ENCODE results near the gene CEACAM6.

CEACAM6 gene

DNA sequence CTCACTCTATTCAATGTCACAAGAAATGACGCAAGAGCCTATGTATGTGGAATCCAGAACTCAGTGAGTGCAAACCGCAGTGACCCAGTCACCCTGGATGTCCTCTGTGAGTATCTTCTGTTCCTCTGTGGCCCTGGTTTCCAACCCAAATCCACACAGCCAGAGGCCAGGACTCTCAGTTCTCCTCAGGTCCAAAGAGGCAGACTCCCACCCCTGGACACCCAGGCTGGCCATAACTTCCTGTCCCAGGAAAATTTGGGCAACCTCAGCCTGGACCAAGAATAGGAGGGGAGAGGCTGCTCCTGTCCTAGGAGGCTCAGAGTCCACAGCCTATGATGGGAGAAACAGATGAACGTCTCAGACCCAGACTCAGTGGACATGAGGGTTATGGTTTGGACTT is 35.2 kb upstream of the CEACAM6 start:
- no peaks in the 10 kb centered on the region for H3F3A ChIP-seq (ENCODE audit: low read depth)
- no peak for TF ChIP-seq EZH2phosphoT487 (IDR thresholded peaks at IDR 0.05; ENCODE audit: borderline replicate concordance)
- TF ChIP-seq, protein P1, sequence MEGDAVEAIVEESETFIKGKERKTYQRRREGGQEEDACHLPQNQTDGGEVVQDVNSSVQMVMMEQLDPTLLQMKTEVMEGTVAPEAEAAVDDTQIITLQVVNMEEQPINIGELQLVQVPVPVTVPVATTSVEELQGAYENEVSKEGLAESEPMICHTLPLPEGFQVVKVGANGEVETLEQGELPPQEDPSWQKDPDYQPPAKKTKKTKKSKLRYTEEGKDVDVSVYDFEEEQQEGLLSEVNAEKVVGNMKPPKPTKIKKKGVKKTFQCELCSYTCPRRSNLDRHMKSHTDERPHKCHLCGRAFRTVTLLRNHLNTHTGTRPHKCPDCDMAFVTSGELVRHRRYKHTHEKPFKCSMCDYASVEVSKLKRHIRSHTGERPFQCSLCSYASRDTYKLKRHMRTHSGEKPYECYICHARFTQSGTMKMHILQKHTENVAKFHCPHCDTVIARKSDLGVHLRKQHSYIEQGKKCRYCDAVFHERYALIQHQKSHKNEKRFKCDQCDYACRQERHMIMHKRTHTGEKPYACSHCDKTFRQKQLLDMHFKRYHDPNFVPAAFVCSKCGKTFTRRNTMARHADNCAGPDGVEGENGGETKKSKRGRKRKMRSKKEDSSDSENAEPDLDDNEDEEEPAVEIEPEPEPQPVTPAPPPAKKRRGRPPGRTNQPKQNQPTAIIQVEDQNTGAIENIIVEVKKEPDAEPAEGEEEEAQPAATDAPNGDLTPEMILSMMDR (conservative IDR thresholded peaks at IDR 0.05; ENCODE audit: low read length) = no peak
- no peak overlapping the region for H3K4me3 ChIP-seq (ENCODE audit: low read length, poor library complexity, severe bottlenecking)
- H3K9ac ChIP-seq (ENCODE audit: low read depth, low read length, poor library complexity, severe bottlenecking) = no peak overlapping the region
- no peak overlapping the region for H2AFZ ChIP-seq (ENCODE audit: low read length)
- no peak overlapping the region for H3K4me2 ChIP-seq (ENCODE audit: low read depth, low read length, poor library complexity, severe bottlenecking)
- H3K9me3 ChIP-seq (ENCODE audit: insufficient read depth, low read depth, low read length) = no peaks in the 10 kb centered on the region
- H3K4me1 ChIP-seq (ENCODE audit: insufficient read depth, low read length, poor library complexity, severe bottlenecking) = no peaks in the 10 kb centered on the region
- no peaks in the 10 kb centered on the region for H3K9me2 ChIP-seq (replicated peaks; ENCODE audit: low read depth, low read length)
- H4K20me1 ChIP-seq (ENCODE audit: insufficient read depth, low read length, poor library complexity, severe bottlenecking) = no peaks in the 10 kb centered on the region
- H3K36me3 ChIP-seq (ENCODE audit: insufficient read depth, low read length) = no peaks in the 10 kb centered on the region
- H3K27me3 ChIP-seq (ENCODE audit: insufficient read depth, low read length, poor library complexity, severe bottlenecking) = no peaks in the 10 kb centered on the region
- H3K79me2 ChIP-seq (ENCODE audit: insufficient read depth, low read length) = no peaks in the 10 kb centered on the region

DNA sequence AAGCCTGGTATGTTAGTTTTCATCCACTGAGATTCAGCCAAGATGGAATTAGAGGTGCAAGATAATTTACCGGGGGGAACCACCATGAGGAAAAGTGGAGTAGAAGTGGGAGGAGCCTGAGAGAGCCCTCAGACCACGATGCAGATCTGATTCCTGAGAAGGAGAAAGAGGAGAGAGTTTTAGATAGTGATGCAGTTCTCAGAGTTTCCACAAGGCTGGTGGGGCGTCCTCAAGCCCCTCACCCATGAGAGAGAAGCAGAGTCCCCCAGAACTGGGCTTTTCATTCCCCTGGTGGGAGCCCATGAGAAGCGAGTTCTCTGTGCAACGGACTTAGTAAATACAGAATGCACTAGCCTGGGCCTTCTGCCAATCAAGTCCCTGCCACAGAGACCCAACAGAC is 28.8 kb upstream of the CEACAM6 start:
- H3K27me3 ChIP-seq (ENCODE audit: insufficient read depth, low read length, poor library complexity, severe bottlenecking) = no peaks in the 10 kb centered on the region
- H3K9me2 ChIP-seq (replicated peaks; ENCODE audit: low read depth, low read length) = no peaks in the 10 kb centered on the region
- no peaks in the 10 kb centered on the region for H4K20me1 ChIP-seq (ENCODE audit: insufficient read depth, low read length, poor library complexity, severe bottlenecking)
- no peaks in the 10 kb centered on the region for H3K4me1 ChIP-seq (ENCODE audit: insufficient read depth, low read length, poor library complexity, severe bottlenecking)
- TF ChIP-seq, protein P1 (conservative IDR thresholded peaks at IDR 0.05; ENCODE audit: low read length) = no peak
- no peak for TF ChIP-seq EZH2phosphoT487 (IDR thresholded peaks at IDR 0.05; ENCODE audit: borderline replicate concordance)
- no peaks in the 10 kb centered on the region for H3K9me3 ChIP-seq (ENCODE audit: insufficient read depth, low read depth, low read length)
- no peaks in the 10 kb centered on the region for H3K79me2 ChIP-seq (ENCODE audit: insufficient read depth, low read length)
- H3F3A ChIP-seq (ENCODE audit: low read depth) = no peaks in the 10 kb centered on the region
- H2AFZ ChIP-seq (ENCODE audit: low read length) = no peak overlapping the region
- H3K9ac ChIP-seq (ENCODE audit: low read depth, low read length, poor library complexity, severe bottlenecking) = no peak overlapping the region
- no peak overlapping the region for H3K4me2 ChIP-seq (ENCODE audit: low read depth, low read length, poor library complexity, severe bottlenecking)
- H3K4me3 ChIP-seq (ENCODE audit: low read length, poor library complexity, severe bottlenecking) = no peak overlapping the region
- no peaks in the 10 kb centered on the region for H3K36me3 ChIP-seq (ENCODE audit: insufficient read depth, low read length)

DNA sequence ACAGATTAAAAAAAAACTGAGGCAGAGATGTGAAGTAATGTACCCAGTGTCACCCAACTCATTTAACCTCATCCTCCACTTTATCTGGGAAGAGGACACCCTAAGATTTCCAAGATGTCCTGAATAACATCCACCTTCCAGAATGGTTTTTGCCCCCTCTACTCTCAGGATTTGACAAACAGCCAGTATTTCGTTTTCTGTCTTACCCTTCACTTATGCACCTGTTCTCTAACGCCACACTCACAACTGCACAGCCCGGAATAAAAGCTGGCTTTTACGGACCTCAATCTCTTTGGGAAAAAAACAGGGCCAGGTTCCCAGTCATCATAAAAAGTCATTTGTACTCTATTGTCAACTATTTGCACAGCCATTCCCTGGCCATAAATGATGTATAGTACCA is 21.2 kb upstream of the CEACAM6 start:
- H2AFZ ChIP-seq (ENCODE audit: low read length) = no peak overlapping the region
- no peak overlapping the region for H3K4me3 ChIP-seq (ENCODE audit: low read length, poor library complexity, severe bottlenecking)
- no peaks in the 10 kb centered on the region for H3K36me3 ChIP-seq (ENCODE audit: insufficient read depth, low read length)
- no peak overlapping the region for H3K9ac ChIP-seq (ENCODE audit: low read depth, low read length, poor library complexity, severe bottlenecking)
- H3K4me2 ChIP-seq (ENCODE audit: low read depth, low read length, poor library complexity, severe bottlenecking) = no peak overlapping the region
- no peaks in the 10 kb centered on the region for H3K4me1 ChIP-seq (ENCODE audit: insufficient read depth, low read length, poor library complexity, severe bottlenecking)
- peaks cover 4% of the 10 kb centered on the region for H3K27me3 ChIP-seq (ENCODE audit: insufficient read depth, low read length, poor library complexity, severe bottlenecking)
- no peak for TF ChIP-seq EZH2phosphoT487 (IDR thresholded peaks at IDR 0.05; ENCODE audit: borderline replicate concordance)
- TF ChIP-seq, protein P1 (conservative IDR thresholded peaks at IDR 0.05; ENCODE audit: low read length) = no peak
- no peaks in the 10 kb centered on the region for H3F3A ChIP-seq (ENCODE audit: low read depth)
- no peaks in the 10 kb centered on the region for H3K9me3 ChIP-seq (ENCODE audit: insufficient read depth, low read depth, low read length)
- no peaks in the 10 kb centered on the region for H4K20me1 ChIP-seq (ENCODE audit: insufficient read depth, low read length, poor library complexity, severe bottlenecking)
- no peaks in the 10 kb centered on the region for H3K9me2 ChIP-seq (replicated peaks; ENCODE audit: low read depth, low read length)
- H3K79me2 ChIP-seq (ENCODE audit: insufficient read depth, low read length) = no peaks in the 10 kb centered on the region

Measured in Loucy (cell line).